ENCODE measurements around the gene PDE9A.

DNA sequence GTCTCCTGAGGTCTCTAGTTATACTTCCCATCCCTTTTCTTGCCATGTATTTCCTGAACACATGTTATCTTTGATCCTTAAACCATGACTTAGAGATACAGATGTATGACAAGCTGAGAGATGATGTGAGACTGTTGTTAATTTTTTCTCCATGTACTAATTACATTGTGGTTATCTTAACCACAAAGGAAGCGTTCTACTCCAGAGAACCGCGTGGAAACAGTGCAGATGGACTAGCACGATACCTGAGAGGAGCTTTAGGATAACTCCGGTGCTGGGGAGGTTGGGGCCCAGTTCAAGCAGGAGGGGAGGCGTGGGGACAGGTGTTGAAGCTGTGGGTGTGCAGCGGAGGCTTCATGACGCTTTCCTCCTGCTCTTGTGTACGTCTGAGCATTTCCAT lies 17.5 kb downstream of the PDE9A start:
- TF ChIP-seq POLR2A (IDR thresholded peaks at IDR 0.05; ENCODE audit: low read depth, low read length): no peak
- TF ChIP-seq SPI1 (IDR thresholded peaks at IDR 0.05; ENCODE audit: low read depth, low read length): no peak
- TF ChIP-seq TAF1 (IDR thresholded peaks at IDR 0.05; ENCODE audit: low read depth, low read length): no peak
- TF ChIP-seq POLR2AphosphoS5 (IDR thresholded peaks at IDR 0.05; ENCODE audit: low read depth, low read length): no peak
